CD14-positive monocyte (primary cell): Measurements from ENCODE around the gene KCNQ1. TPM values are rescaled to one million over a fixed set of nuclear protein-coding genes. Genes with fewer than 3 reads are reported as not detected.

Experiments
- DNase-seq, 3 donors: peaks; one replicate each; pipeline ENCODE4 v3.0.0-alpha.2; 2011 to 2022
- H2AFZ ChIP-seq: 2 replicates; pipeline ENCODE4 v1.6.0; 2012; ENCODE audit warnings: mild to moderate bottlenecking, low read depth, low read length, inconsistent platforms; ENCODE audit not compliant: insufficient read depth, poor library complexity, severe bottlenecking
- H3K27ac ChIP-seq, 2 donors: 1 replicate in 1 of 2; 2 replicates in 1 of 2; pipeline ENCODE4 v1.5.1; 2012 to 2013; ENCODE audit warnings: low read length in 2 of 2, control low read depth in 1 of 2, inconsistent platforms in 1 of 2, low read depth in 1 of 2, mild to moderate bottlenecking in 1 of 2
- H3K27me3 ChIP-seq, 2 donors: one replicate each; pipeline versions ENCODE4 v1.6.0 to v1.6.1; 2011 to 2013; ENCODE audit warnings: low read length in 2 of 2; ENCODE audit not compliant: control insufficient read depth in 2 of 2, insufficient read depth in 2 of 2
- H3K36me3 ChIP-seq, 2 donors: replicated peaks in 1 of 2; 1 replicate in 1 of 2; 2 replicates in 1 of 2; pipeline versions ENCODE4 v1.5.1 to v1.6.1; 2012 to 2013; ENCODE audit warnings: low read length in 2 of 2, control low read depth in 1 of 2, inconsistent platforms in 1 of 2, mild to moderate bottlenecking in 1 of 2; ENCODE audit not compliant: insufficient read depth in 2 of 2, control insufficient read depth in 1 of 2
- H3K4me1 ChIP-seq, 2 donors: 1 replicate in 1 of 2; 2 replicates in 1 of 2; pipeline versions ENCODE4 v1.5.1 to v1.6.1; 2012 to 2013; ENCODE audit warnings: low read length in 2 of 2, control low read depth in 1 of 2, inconsistent platforms in 1 of 2, mild to moderate bottlenecking in 1 of 2, moderate library complexity in 1 of 2; ENCODE audit not compliant: insufficient read depth in 2 of 2, control insufficient read depth in 1 of 2
- H3K4me2 ChIP-seq: replicated peaks from 2 replicates; pipeline ENCODE3; 2012; ENCODE audit warnings: low read length, moderate library complexity, mild to moderate bottlenecking; ENCODE audit not compliant: poor library complexity, severe bottlenecking; ENCODE audit errors: extremely low read depth
- H3K4me3 ChIP-seq, 3 experiments: fragments of 200-600 bp in 1 of 3; sonication (generic) in 1 of 3; replicated peaks in 1 of 3; 1 replicate in 2 of 3; 2 replicates in 1 of 3; pipeline ENCODE4 v1.5.1; 2011 to 2013; ENCODE audit warnings: low read length in 3 of 3, mild to moderate bottlenecking in 3 of 3, control low read depth in 2 of 3, low read depth in 2 of 3, inconsistent platforms in 1 of 3, moderate library complexity in 1 of 3
- H3K79me2 ChIP-seq: 2 replicates; pipeline ENCODE4 v1.6.0; 2012; ENCODE audit warnings: mild to moderate bottlenecking, control low read depth, inconsistent platforms, low read length, moderate library complexity; ENCODE audit not compliant: insufficient read depth
- H3K9ac ChIP-seq: 2 replicates; pipeline ENCODE4 v1.6.0; 2017; ENCODE audit warnings: low read length, mild to moderate bottlenecking; ENCODE audit not compliant: insufficient read depth, poor library complexity, severe bottlenecking
- H3K9me3 ChIP-seq, 2 donors: replicated peaks in 1 of 2; 1 replicate in 1 of 2; 2 replicates in 1 of 2; pipeline versions ENCODE4 v1.5.1 to v1.6.1; 2012 to 2013; ENCODE audit warnings: low read length in 2 of 2, control low read depth in 1 of 2; ENCODE audit not compliant: control insufficient read depth in 1 of 2, insufficient read depth in 1 of 2
- H4K20me1 ChIP-seq: 2 replicates; pipeline ENCODE4 v1.6.0; 2012; ENCODE audit warnings: mild to moderate bottlenecking, low read length, control low read depth, moderate library complexity; ENCODE audit not compliant: insufficient read depth
- H3K27ac Mint-ChIP-seq, 7 donors: one replicate each; pipeline ENCODE4 v1.8.0; 2020; ENCODE audit warnings: mild to moderate bottlenecking in 7 of 7, mixed read lengths in 7 of 7, moderate library complexity in 6 of 7, inconsistent platforms in 2 of 7
- H3K27me3 Mint-ChIP-seq, 3 donors: one replicate each; pipeline ENCODE4 v1.8.0; 2021 to 2022; ENCODE audit warnings: low read depth in 3 of 3, mild to moderate bottlenecking in 3 of 3, mixed read lengths in 3 of 3, moderate library complexity in 3 of 3, inconsistent platforms in 1 of 3
- H3K36me3 Mint-ChIP-seq, 2 donors: one replicate each; pipeline ENCODE4 v1.8.0; 2020; ENCODE audit warnings: mixed read lengths in 2 of 2, inconsistent platforms in 1 of 2, mild to moderate bottlenecking in 1 of 2
- H3K4me1 Mint-ChIP-seq: one replicate; pipeline ENCODE4 v1.8.0; 2020; ENCODE audit warnings: mild to moderate bottlenecking, mixed read lengths
- H3K4me3 Mint-ChIP-seq, 2 donors: one replicate each; pipeline ENCODE4 v1.8.0; 2020; ENCODE audit warnings: mild to moderate bottlenecking in 2 of 2, mixed read lengths in 2 of 2, moderate library complexity in 1 of 2
- H3K9me3 Mint-ChIP-seq, 7 donors: one replicate each; pipeline ENCODE4 v1.8.0; 2020 to 2022; ENCODE audit warnings: mixed read lengths in 7 of 7, mild to moderate bottlenecking in 6 of 7, moderate library complexity in 6 of 7, inconsistent platforms in 2 of 7
- WGBS: methylation state at CpG from one replicate; pipeline ENCODE4 v1.1.5; 2013; ENCODE audit warnings: missing lambda C conversion rate; ENCODE audit not compliant: insufficient coverage; 5-methylcytosine and 5-hydroxymethylcytosine counted together
- intact Hi-C, 2 donors: fragments of 100-400 bp; cut with micrococcal nuclease; formaldehyde crosslinking; loops; one replicate each; pipeline versions ENCODE4 v1.15.0 to v1.15.1; 2023
- polyA plus RNA-seq, 3 donors: library from polyadenylated mRNA; depleted of rRNA in 1 of 3; unstranded in 2 of 3; stranded (reverse) in 1 of 3; fragments of 300-500 nt in 2 of 3; fragments of >200 nt in 1 of 3; fragmentation: Illumina TruSeq in 2 of 3; gene quantifications; 1 replicate in 2 of 3; 2 replicates in 1 of 3; pipeline ENCODE4 v1.2.3, GENCODE V29; 2012 to 2021
- TF ChIP-seq, protein P1 (sequence below): fragments of 200-600 bp; IDR thresholded peaks from one replicate; pipeline ENCODE4 v1.8.0; 2022; ENCODE audit warnings: antibody characterized with exemption, mild to moderate bottlenecking

The KCNQ1 gene
- polyA plus RNA-seq, 3 donors, result 14.9 to 31.8 (median 21.6) TPM

DNA sequence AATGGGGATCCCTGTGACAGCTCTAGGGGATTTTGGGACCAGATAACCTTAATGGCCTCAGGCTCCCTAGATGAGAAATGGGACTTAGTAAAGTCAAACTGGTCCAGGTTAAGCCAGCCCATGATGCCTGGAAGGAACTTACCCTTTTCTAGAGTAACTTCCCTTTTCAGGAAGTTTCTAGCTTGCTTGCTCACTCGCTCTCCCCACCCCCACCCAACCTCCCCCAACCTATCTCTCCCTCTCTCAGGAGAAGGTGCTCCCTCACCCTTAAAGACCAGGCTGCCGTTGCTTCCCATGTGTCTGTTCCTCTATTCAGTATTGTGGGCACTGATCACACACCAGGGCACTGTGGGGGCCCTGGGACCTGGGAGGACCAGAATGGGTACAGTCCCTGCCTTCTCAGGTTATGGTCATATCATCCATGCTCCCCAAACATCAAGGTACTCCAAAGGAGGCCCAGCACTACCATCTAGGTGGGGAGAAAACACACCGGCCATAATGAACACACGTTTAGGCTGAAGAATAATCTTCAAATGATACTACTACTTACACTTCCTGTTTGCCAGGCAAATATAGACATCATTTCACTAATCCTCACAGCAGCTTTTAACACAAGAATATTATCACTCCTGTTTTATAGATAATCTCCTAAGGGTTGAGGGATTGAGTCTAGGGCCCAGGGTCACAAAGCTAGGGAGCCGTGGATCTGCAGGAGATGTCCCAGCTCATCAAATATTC, 236.8 kb downstream of the KCNQ1 start:
- Histone ChIP-seq H2AFZ (no peak overlapping the region), H3K79me2 (no peaks in the 10 kb centered on the region), H3K27me3 (no peaks in the 10 kb centered on the region), H3K4me2 (peak overlapping the region; percentile 17), H4K20me1 (peaks cover 68% of the 10 kb centered on the region), H3K36me3 (peaks cover 21 to 49% of the 10 kb centered on the region in 2 donors), H3K9me3 (no peaks in the 10 kb centered on the region), H3K4me1 (peaks cover 22 to 24% of the 10 kb centered on the region in 2 donors), H3K4me3 (peak overlapping the region in 1 of 3 experiments; percentile 2), H3K27ac (peak overlapping the region in 1 of 2 donors; percentile 24), H3K9ac (no peak overlapping the region)
- Mint-ChIP-seq H3K4me1 (peaks cover 24% of the 10 kb centered on the region), H3K4me3 (no peak overlapping the region), H3K36me3 (peaks cover 21 to 41% of the 10 kb centered on the region in 2 donors), H3K9me3 (peaks cover 0 to 2% (median 0%) of the 10 kb centered on the region in 7 donors), H3K27me3 (peaks cover 0 to 2% (median 0%) of the 10 kb centered on the region in 3 donors), H3K27ac (peak overlapping the region in 6 of 7 donors; percentile 19 to 83 (median 56))
- TF ChIP-seq, protein P1, sequence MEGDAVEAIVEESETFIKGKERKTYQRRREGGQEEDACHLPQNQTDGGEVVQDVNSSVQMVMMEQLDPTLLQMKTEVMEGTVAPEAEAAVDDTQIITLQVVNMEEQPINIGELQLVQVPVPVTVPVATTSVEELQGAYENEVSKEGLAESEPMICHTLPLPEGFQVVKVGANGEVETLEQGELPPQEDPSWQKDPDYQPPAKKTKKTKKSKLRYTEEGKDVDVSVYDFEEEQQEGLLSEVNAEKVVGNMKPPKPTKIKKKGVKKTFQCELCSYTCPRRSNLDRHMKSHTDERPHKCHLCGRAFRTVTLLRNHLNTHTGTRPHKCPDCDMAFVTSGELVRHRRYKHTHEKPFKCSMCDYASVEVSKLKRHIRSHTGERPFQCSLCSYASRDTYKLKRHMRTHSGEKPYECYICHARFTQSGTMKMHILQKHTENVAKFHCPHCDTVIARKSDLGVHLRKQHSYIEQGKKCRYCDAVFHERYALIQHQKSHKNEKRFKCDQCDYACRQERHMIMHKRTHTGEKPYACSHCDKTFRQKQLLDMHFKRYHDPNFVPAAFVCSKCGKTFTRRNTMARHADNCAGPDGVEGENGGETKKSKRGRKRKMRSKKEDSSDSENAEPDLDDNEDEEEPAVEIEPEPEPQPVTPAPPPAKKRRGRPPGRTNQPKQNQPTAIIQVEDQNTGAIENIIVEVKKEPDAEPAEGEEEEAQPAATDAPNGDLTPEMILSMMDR, result no peak
- intact Hi-C loops, result no loop called here
- 33% methylated on average over 3 of the region's 5 CpGs for WGBS
- DNase-seq, result peak in 2 of 3 donors; percentile 27 to 34

DNA sequence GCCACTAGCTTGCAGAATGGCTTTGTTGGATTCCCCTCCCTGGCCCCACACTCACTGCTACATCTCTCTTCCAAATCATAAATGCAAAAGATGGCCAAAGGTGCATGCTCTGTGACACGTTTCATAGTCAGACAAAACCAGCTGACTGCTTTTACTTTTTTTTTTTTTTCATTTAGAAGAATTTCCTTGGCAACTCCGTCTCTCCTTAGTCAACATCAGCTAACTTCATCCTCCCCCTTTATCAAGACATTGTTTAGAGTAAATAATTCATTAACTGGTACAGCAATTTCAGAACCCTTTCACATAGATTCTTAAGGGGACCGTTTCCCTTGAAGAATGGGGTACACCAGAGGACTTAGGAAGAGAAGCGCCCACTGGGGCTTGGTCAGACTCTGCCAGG, 239.0 kb downstream of the KCNQ1 start:
- peaks cover 10 to 11% of the 10 kb centered on the region in 2 donors for H3K4me1 ChIP-seq
- Mint-ChIP-seq H3K4me3 (no peak overlapping the region), H3K27me3 (no peaks in the 10 kb centered on the region), H3K4me1 (peaks cover 14% of the 10 kb centered on the region), H3K27ac (peak overlapping the region in 1 of 7 donors; percentile 42), H3K9me3 (peaks cover 0 to 2% (median 0%) of the 10 kb centered on the region in 7 donors), H3K36me3 (peaks cover 21 to 37% of the 10 kb centered on the region in 2 donors)
- peaks cover 23 to 49% of the 10 kb centered on the region in 2 donors for H3K36me3 ChIP-seq
- no peaks in the 10 kb centered on the region for H3K9me3 ChIP-seq
- DNase-seq, result no peak
- H3K4me3 ChIP-seq, result no peak overlapping the region
- intact Hi-C loops, result no loop called here
- 100% methylated on average over 1 of the region's 4 CpGs for WGBS
- H3K4me2 ChIP-seq, result no peak overlapping the region
- H3K27me3 ChIP-seq, result no peaks in the 10 kb centered on the region
- H4K20me1 ChIP-seq, result peaks cover 82% of the 10 kb centered on the region
- H2AFZ ChIP-seq, result no peak overlapping the region
- TF ChIP-seq, protein P1, result no peak
- H3K9ac ChIP-seq, result no peak overlapping the region
- no peaks in the 10 kb centered on the region for H3K79me2 ChIP-seq
- H3K27ac ChIP-seq, result no peak overlapping the region
